ENCODE data around the gene ZNF646. TPM values are rescaled to one million over a fixed set of nuclear protein-coding genes. Genes with fewer than 3 reads are reported as not detected.

The ZNF646 gene
- total and polyA plus RNA-seq, 2 donors (not counting 3 experiments of a cell fraction or from before 2014, with no cell fraction given), result 4.1 to 15.9 TPM

DNA sequence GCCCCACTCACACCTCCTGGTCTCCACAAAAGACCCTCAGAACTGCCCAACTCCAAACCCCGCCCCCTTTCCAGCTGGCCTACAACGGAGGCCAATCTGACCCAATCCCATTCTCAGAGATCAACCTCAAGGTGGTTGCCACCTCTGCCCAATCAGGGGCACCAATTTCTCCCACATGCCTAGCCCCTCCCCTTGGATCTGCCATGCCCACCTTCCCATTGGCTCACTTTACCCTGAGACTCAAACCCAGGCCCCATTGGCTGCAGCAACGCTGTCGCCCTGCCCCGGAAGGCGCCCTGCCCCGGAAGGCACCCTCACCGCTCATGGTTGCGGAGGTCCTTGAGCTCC lies 10.8 kb upstream of the ZNF646 start:
- dilution Hi-C loops (cut with MboI; ENCODE audit: extremely low pct_ligation_motif_present, low sequenced_read_pairs), result no loop called here
- H3K4me1 ChIP-seq (ENCODE audit: control insufficient read depth, extremely low read depth, insufficient read depth, low read length), result peaks cover 10% of the 10 kb centered on the region
- no peaks in the 10 kb centered on the region for H4K20me1 ChIP-seq (replicated peaks; ENCODE audit: control insufficient read depth, extremely low read depth, insufficient read depth, low read length)
- H3K27me3 ChIP-seq (ENCODE audit: control insufficient read depth in 2 of 2, insufficient read depth in 2 of 2, low read length in 2 of 2), result no peaks in the 10 kb centered on the region
- ChIA-PET POLR2A (no interaction called here), CTCF (interaction anchor here (1.6 kb wide), 1 partner anchor 79 kb away, joined by 5 read pairs; no protein-coding TSS in a partner anchor)
- H3K4me2 ChIP-seq (ENCODE audit: insufficient read depth, low read length), result no peak overlapping the region
- FAIRE-seq, result no peak
- no peak overlapping the region for H3K4me3 ChIP-seq (replicated peaks in 1 of 3; ENCODE audit: insufficient read depth in 1 of 3, low read depth in 1 of 3, low read length in 3 of 3)
- H3K36me3 ChIP-seq (ENCODE audit: control insufficient read depth in 2 of 2, extremely low read depth in 1 of 2, insufficient read depth in 2 of 2, low read length in 2 of 2), result peaks cover 0 to 17% of the 10 kb centered on the region in 2 experiments
- H3K9me3 ChIP-seq (replicated peaks; ENCODE audit: control insufficient read depth, insufficient read depth, low read length), result no peaks in the 10 kb centered on the region
- BruUV-seq (replicated peaks), result no TSS peak
- no peak for DNase-seq (ENCODE audit: low read depth, low spot score)
- intact Hi-C loops (cut with micrococcal nuclease), result no loop called here
- no peak overlapping the region for H3K27ac ChIP-seq (ENCODE audit: insufficient read depth, low read depth, low read length)
- TF ChIP-seq, protein P1, sequence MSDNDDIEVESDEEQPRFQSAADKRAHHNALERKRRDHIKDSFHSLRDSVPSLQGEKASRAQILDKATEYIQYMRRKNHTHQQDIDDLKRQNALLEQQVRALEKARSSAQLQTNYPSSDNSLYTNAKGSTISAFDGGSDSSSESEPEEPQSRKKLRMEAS (IDR thresholded peaks at IDR 0.05; ENCODE audit: insufficient read depth, insufficient read length), result no peak
- no peak for TF ChIP-seq GATA2 (IDR thresholded peaks at IDR 0.05; ENCODE audit: insufficient read depth, insufficient read length, low read depth, low read length)
- no peak for TF ChIP-seq POLR2AphosphoS5 (IDR thresholded peaks at IDR 0.05; ENCODE audit: insufficient read depth, low read depth, low read length)
- TF ChIP-seq FOS (IDR thresholded peaks at IDR 0.05; ENCODE audit: borderline replicate concordance, insufficient read depth, low read length), result no peak
- TF ChIP-seq EZH2 (IDR thresholded peaks at IDR 0.05; ENCODE audit: borderline replicate concordance, low read depth, low read length, severe bottlenecking), result no peak
- TF ChIP-seq MYC (IDR thresholded peaks at IDR 0.05; ENCODE audit: low read depth, low read length), result no peak
- no peak for TF ChIP-seq JUN (IDR thresholded peaks at IDR 0.05; ENCODE audit: borderline replicate concordance, insufficient read depth, insufficient read length, low read depth)
- TF ChIP-seq POLR2A (IDR thresholded peaks at IDR 0.05; ENCODE audit: low read depth, low read length), result no peak
- no peak for TF ChIP-seq CTCF (IDR thresholded peaks at IDR 0.05; ENCODE audit: extremely low read depth in 1 of 2, insufficient read depth in 1 of 2, low read depth in 1 of 2, low read length in 2 of 2)
- no peak overlapping the region for H2AFZ ChIP-seq (ENCODE audit: low read depth, low read length)
- H3K9me1 ChIP-seq (replicated peaks; ENCODE audit: control insufficient read depth, extremely low read depth, insufficient read depth, low read length), result no peaks in the 10 kb centered on the region
- H3K9ac ChIP-seq (replicated peaks; ENCODE audit: extremely low read depth, insufficient read depth, low read length), result no peak overlapping the region
- H3K79me2 ChIP-seq (ENCODE audit: control insufficient read depth, insufficient read depth, low read length), result peaks cover 13% of the 10 kb centered on the region

Data from endothelial cell of umbilical vein (primary cell).